Bronchial epithelial cell (primary cell): ENCODE results near the gene KDM1A. TPM values are rescaled to one million over a fixed set of nuclear protein-coding genes. Genes with fewer than 3 reads are reported as not detected.
A peak's percentile ranks its signal among the peaks of the same experiment; 100 is the strongest.
"Not testable (repeated sequence)": the region's sequence is repeated elsewhere in the genome, so short reads cannot be mapped to it uniquely, and the experiment has no call there.

Experiments used
- DNase-seq: peaks from one replicate; pipeline ENCODE4 v3.0.0-alpha.2; 2010; ENCODE audit warnings: low read depth
- FAIRE-seq: peaks from 2 replicates; lab custom pipeline; 2011; peaks lifted over from hg19 to GRCh38; lab: Jason Lieb, UNC
- H3K27me3 ChIP-seq: 2 replicates; pipeline ENCODE4 v1.5.1; 2011; ENCODE audit warnings: low read length; ENCODE audit not compliant: control insufficient read depth, insufficient read depth
- H3K36me3 ChIP-seq: 2 replicates; pipeline ENCODE4 v1.5.1; 2011; ENCODE audit warnings: low read length; ENCODE audit not compliant: control insufficient read depth, insufficient read depth
- H3K4me3 ChIP-seq: 2 replicates; pipeline ENCODE4 v1.5.1; 2011; ENCODE audit warnings: mild to moderate bottlenecking, low read depth, low read length, control low read depth
- CTCF ChIP-seq: IDR thresholded peaks from 2 replicates; pipeline ENCODE4 v1.5.1; 2011; ENCODE audit warnings: mild to moderate bottlenecking, moderate library complexity, low read length, control low read depth, inconsistent platforms; ENCODE audit not compliant: insufficient read depth, severe bottlenecking
- total RNA-seq: library from RNA; depleted of rRNA; stranded (reverse); fragments of >200 nt; gene quantifications from 2 replicates; pipeline ENCODE4 v1.2.1, GENCODE V29; 2014

KDM1A gene
- total RNA-seq, 1 donor from 2014 or later = 71.1 TPM

GRCh38 chr1:22975694-22976093 lies 43.6 kb upstream of the KDM1A start:
- TF ChIP-seq CTCF = no peak
- Histone ChIP-seq H3K4me3 (no peak overlapping the region), H3K27me3 (no peaks in the 10 kb centered on the region), H3K36me3 (no peaks in the 10 kb centered on the region)
- DNase-seq (peak; percentile 12), FAIRE-seq (no peak)

- FAIRE-seq (no peak), DNase-seq (no peak)
- Histone ChIP-seq H3K4me3 (no peak overlapping the region), H3K27me3 (no peaks in the 10 kb centered on the region), H3K36me3 (no peaks in the 10 kb centered on the region)
- TF ChIP-seq CTCF = no peak
Observed at GRCh38 chr1:22976127-22976460, 43.2 kb upstream of the KDM1A start.

GRCh38 chr1:22976461-22977243 lies 42.6 kb upstream of the KDM1A start:
- DNase-seq = peak; percentile 70
- FAIRE-seq = peak; percentile 93

GRCh38 chr1:22978299-22978698 lies 41.0 kb upstream of the KDM1A start:
- H3K27me3 ChIP-seq = no peaks in the 10 kb centered on the region
- no peak overlapping the region for H3K4me3 ChIP-seq
- DNase-seq (peak; percentile 79), FAIRE-seq (no peak)
- TF ChIP-seq CTCF = no peak
- H3K36me3 ChIP-seq = no peaks in the 10 kb centered on the region

More at GRCh38 chr1:22976461-22977243, 42.6 kb upstream of the KDM1A start:
- peak; percentile 87 for TF ChIP-seq CTCF
- H3K36me3 ChIP-seq = no peaks in the 10 kb centered on the region
- no peak overlapping the region for H3K4me3 ChIP-seq
- H3K27me3 ChIP-seq = no peaks in the 10 kb centered on the region

- not testable (repeated sequence) for H3K27me3 ChIP-seq, H3K36me3 ChIP-seq, H3K4me3 ChIP-seq, FAIRE-seq, DNase-seq
Observed at GRCh38 chr1:22980471-22980790, 38.8 kb upstream of the KDM1A start.

- no peak for DNase-seq
- H3K4me3 ChIP-seq = no peak overlapping the region
- no peaks in the 10 kb centered on the region for H3K36me3 ChIP-seq
- TF ChIP-seq CTCF = no peak
- no peak for FAIRE-seq
- no peaks in the 10 kb centered on the region for H3K27me3 ChIP-seq
Observed at GRCh38 chr1:22983944-22984343, 35.3 kb upstream of the KDM1A start.

GRCh38 chr1:22992384-22992783 lies 26.9 kb upstream of the KDM1A start:
- not testable (repeated sequence) for FAIRE-seq, H3K27me3 ChIP-seq, DNase-seq, H3K36me3 ChIP-seq, H3K4me3 ChIP-seq

- H3K27me3 ChIP-seq, FAIRE-seq, DNase-seq, H3K36me3 ChIP-seq, H3K4me3 ChIP-seq: not testable (repeated sequence)
Observed at GRCh38 chr1:22993220-22993795, 26.0 kb upstream of the KDM1A start.
